K562 (cell line): ENCODE data around the gene UBA1. TPM values are rescaled to one million over a fixed set of nuclear protein-coding genes. Genes with fewer than 3 reads are reported as not detected.

Experiments
- BACH1 ChIP-seq: fragments of 200-800 bp; sonication (Bioruptor generic); IDR thresholded peaks from 2 replicates; pipeline ENCODE4 v1.6.1; 2016; ENCODE audit warnings: missing genetic modification characterization, missing compliant biosample characterization
- DNMT1 ChIP-seq: fragments of 450-650 bp; IDR thresholded peaks from 2 replicates; pipeline ENCODE4 v1.6.1; 2016; ENCODE audit warnings: antibody characterized with exemption, mild to moderate bottlenecking
- E2F8 ChIP-seq: fragments of 450-650 bp; IDR thresholded peaks from 2 replicates; pipeline ENCODE4 v1.7.1; 2018; ENCODE audit warnings: mild to moderate bottlenecking, low read depth; ENCODE audit not compliant: partially characterized antibody
- ELK3 ChIP-seq: fragments of 450-650 bp; formaldehyde crosslinking; IDR thresholded peaks from 2 replicates; pipeline ENCODE4 v1.4.0; 2020; ENCODE audit warnings: mild to moderate bottlenecking
- HIVEP1 ChIP-seq: fragments of 250-450 bp; sonication (Bioruptor Pico); IDR thresholded peaks from 2 replicates; pipeline ENCODE4 v1.4.0; 2020; ENCODE audit warnings: mild to moderate bottlenecking
- KAT2B ChIP-seq: IDR thresholded peaks from one replicate; pipeline ENCODE4 v1.6.1; 2012; ENCODE audit warnings: low read depth, mild to moderate bottlenecking, control low read depth, inconsistent platforms, low read length, moderate library complexity
- KLF6 ChIP-seq: fragments of 250-450 bp; sonication (Bioruptor Pico); IDR thresholded peaks from 2 replicates; pipeline ENCODE4 v1.4.0; 2020; ENCODE audit warnings: mild to moderate bottlenecking, moderate library complexity, borderline replicate concordance
- MAFF ChIP-seq: IDR thresholded peaks from 2 replicates; pipeline ENCODE4 v1.6.1; 2012; ENCODE audit warnings: low read length, improper control_type of control experiment
- MCM2 ChIP-seq: fragments of 450-650 bp; IDR thresholded peaks from 2 replicates; pipeline ENCODE4 v1.6.1; 2017; ENCODE audit warnings: low read depth, mild to moderate bottlenecking
- NFIX ChIP-seq: fragments of 250-450 bp; sonication (Bioruptor Pico); IDR thresholded peaks from 2 replicates; pipeline ENCODE4 v1.4.0; 2020; ENCODE audit warnings: low read depth, mild to moderate bottlenecking, moderate library complexity
- SREBF1 ChIP-seq: fragments of 150-350 bp; IDR thresholded peaks from 2 replicates; pipeline ENCODE4 v1.6.1; 2014; ENCODE audit warnings: antibody characterized with exemption, low read depth, low read length, borderline replicate concordance
- TEAD4 ChIP-seq, 2 experiments: sonication (generic) in 1 of 2; formaldehyde crosslinking in 1 of 2; IDR thresholded peaks; 2 replicates each; pipeline versions ENCODE4 v1.6.1 to v1.8.0; 2012 to 2022; ENCODE audit warnings: borderline replicate concordance in 1 of 2, inconsistent platforms in 1 of 2, low read length in 1 of 2, mild to moderate bottlenecking in 1 of 2, missing genetic modification reagents in 1 of 2
- TFAP4 ChIP-seq: sonication (generic); formaldehyde crosslinking; IDR thresholded peaks from 2 replicates; pipeline ENCODE4 v1.8.0; 2022; ENCODE audit warnings: missing genetic modification reagents, mild to moderate bottlenecking, moderate library complexity, borderline replicate concordance
- YY1 ChIP-seq, 3 experiments: IDR thresholded peaks; 2 replicates each; pipeline ENCODE4 v1.6.1; 2011; ENCODE audit warnings: low read length in 2 of 3, mild to moderate bottlenecking in 2 of 3, moderate library complexity in 2 of 3, borderline replicate concordance in 1 of 3, control low read depth in 1 of 3, low read depth in 1 of 3; ENCODE audit not compliant: insufficient read depth in 3 of 3, insufficient replicate concordance in 2 of 3, control insufficient read depth in 1 of 3, insufficient read length in 1 of 3; ENCODE audit errors: extremely low read depth in 1 of 3
- ZBTB17 ChIP-seq: fragments of 450-650 bp; formaldehyde crosslinking; IDR thresholded peaks from 2 replicates; pipeline ENCODE4 v1.4.0; 2020; ENCODE audit warnings: mild to moderate bottlenecking
- ZKSCAN1 ChIP-seq: fragments of 150-350 bp; IDR thresholded peaks from 2 replicates; pipeline ENCODE4 v1.6.1; 2016; ENCODE audit warnings: low read depth, low read length
- ZKSCAN8 ChIP-seq: fragments of 200-800 bp; sonication (Bioruptor generic); IDR thresholded peaks from 2 replicates; pipeline ENCODE4 v1.6.1; 2016; ENCODE audit warnings: missing genetic modification characterization, missing compliant biosample characterization
- ZNF232 ChIP-seq: sonication (generic); formaldehyde crosslinking; IDR thresholded peaks from 2 replicates; pipeline ENCODE4 v1.8.0; 2022; ENCODE audit warnings: mild to moderate bottlenecking, missing genetic modification reagents
- ZNF561 ChIP-seq: fragments of 450-650 bp; formaldehyde crosslinking; conservative IDR thresholded peaks from 2 replicates; pipeline ENCODE4 v1.4.0; 2020; ENCODE audit warnings: mild to moderate bottlenecking, moderate library complexity
- ZNF740 ChIP-seq, 3 experiments: fragments of 200-800 bp in 1 of 3; sonication (Bioruptor generic) in 1 of 3; sonication (generic) in 1 of 3; formaldehyde crosslinking in 1 of 3; IDR thresholded peaks; 2 replicates each; pipeline versions ENCODE4 v1.6.1 to v1.8.0; 2016 to 2022; ENCODE audit warnings: mild to moderate bottlenecking in 2 of 3, missing compliant biosample characterization in 2 of 3, missing genetic modification characterization in 2 of 3, missing genetic modification reagents in 1 of 3
- polyA plus RNA-seq, 8 experiments: library from polyadenylated mRNA; depleted of rRNA in 4 of 8; stranded (reverse) in 5 of 8; unstranded in 3 of 8; fragments of >200 nt; fragmentation: Nextera tagmentation in 2 of 8; fragmentation: Illumina TruSeq in 1 of 8; extraction: Ambion mirVana in 2 of 8; extraction: Trizol in 1 of 8; gene quantifications; 2 replicates each; pipeline versions ENCODE4 v1.2.1 to v1.2.3, GENCODE V29; 2011 to 2014; ENCODE audit warnings: inconsistent platforms in 1 of 8, missing spikeins in 1 of 8
- total RNA-seq, 7 experiments: library from RNA; depleted of rRNA in 6 of 7; stranded (reverse); fragments of >200 nt in 6 of 7; fragmentation: Illumina TruSeq in 2 of 7; extraction: Trizol in 2 of 7; gene quantifications; 2 replicates each; pipeline versions ENCODE4 v1.2.1 to v1.2.3, GENCODE V29; 2011 to 2021; ENCODE audit warnings: low replicate concordance in 1 of 7

UBA1 gene
- total and polyA plus RNA-seq, 9 of the 15 experiments (the other 6 are each of a cell fraction or from before 2014, with no cell fraction given) = 32.0 to 174 (median 93.6) TPM

GRCh38 chrX:47218920-47219815, 25.5 kb downstream of the UBA1 start (continued):
- TF ChIP-seq E2F8 = no peak
- no peak for TF ChIP-seq KLF6
- TF ChIP-seq NFIX (CRISPR knock-in tag) = no peak
- TF ChIP-seq YY1 (IDR thresholded peaks at IDR 0.05; ENCODE audit: borderline replicate concordance in 1 of 3, control insufficient read depth in 1 of 3, extremely low read depth in 1 of 3, insufficient read depth in 3 of 3, insufficient read length in 1 of 3, insufficient replicate concordance in 2 of 3, low read depth in 1 of 3, low read length in 2 of 3) = no peak
- TF ChIP-seq MAFF = no peak
- TF ChIP-seq TEAD4 (IDR thresholded peaks at IDR 0.05; ENCODE audit: low read length) = no peak
- no peak for TF ChIP-seq TEAD4 (CRISPR knock-in tag; IDR thresholded peaks at IDR 0.05; ENCODE audit: borderline replicate concordance)
- no peak for TF ChIP-seq ZKSCAN8
- TF ChIP-seq ELK3 (CRISPR knock-in tag) = no peak
- no peak for TF ChIP-seq DNMT1
- TF ChIP-seq TFAP4 (CRISPR knock-in tag) = peak; percentile 23; the same call in 1 of the 2 replicates
- no peak for TF ChIP-seq KAT2B
- no peak for TF ChIP-seq ZBTB17 (CRISPR knock-in tag)
- TF ChIP-seq BACH1 = no peak
- TF ChIP-seq MCM2 = no peak
- TF ChIP-seq ZNF561 (CRISPR knock-in tag) = no peak
- peak; percentile 66; the same call in 1 of the 2 replicates for TF ChIP-seq ZNF740 (CRISPR knock-in tag; IDR thresholded peaks at IDR 0.05)
- TF ChIP-seq ZNF740 (tag; IDR thresholded peaks at IDR 0.05) = no peak
- no peak for TF ChIP-seq HIVEP1 (CRISPR knock-in tag)
- TF ChIP-seq ZNF232 (CRISPR knock-in tag) = no peak
- no peak for TF ChIP-seq SREBF1
- TF ChIP-seq ZKSCAN1 = no peak
